SU-DHL-6 (cell line): Measurements from ENCODE around the gene MADCAM1.

Experiments used
- H2AFZ ChIP-seq: fragments of 200-600 bp; sonication (generic); 2 replicates; pipeline ENCODE4 v1.6.1; 2014; ENCODE audit warnings: low read depth, mild to moderate bottlenecking, moderate library complexity, mixed read lengths, antibody characterized with exemption, low read length; ENCODE audit not compliant: severe bottlenecking
- H3F3A ChIP-seq: fragments of 200-600 bp; shearing (Covaris generic); 2 replicates; pipeline ENCODE4 v1.6.0; 2016; ENCODE audit warnings: antibody characterized with exemption, mild to moderate bottlenecking; ENCODE audit not compliant: insufficient read depth
- H3K27ac ChIP-seq: fragments of 200-600 bp; sonication (generic); 2 replicates; pipeline ENCODE4 v1.5.1; 2016; ENCODE audit warnings: low read depth, mild to moderate bottlenecking, low read length, moderate library complexity, mixed read lengths
- H3K27me3 ChIP-seq: fragments of 200-600 bp; sonication (generic), shearing (Covaris generic); 2 replicates; pipeline ENCODE4 v1.6.0; 2014; ENCODE audit warnings: mild to moderate bottlenecking, low read length
- H3K36me3 ChIP-seq: fragments of 200-600 bp; sonication (generic); 2 replicates; pipeline ENCODE4 v1.6.1; 2014; ENCODE audit warnings: mild to moderate bottlenecking, low read length, mixed read lengths
- H3K4me2 ChIP-seq: fragments of 300-600, 200-600 bp; shearing (Covaris generic), sonication (generic); 2 replicates; pipeline ENCODE4 v1.6.0; 2014; ENCODE audit warnings: low read length, low read depth, mild to moderate bottlenecking; ENCODE audit not compliant: poor library complexity, severe bottlenecking
- H3K4me3 ChIP-seq: fragments of 200-600 bp; sonication (generic); 2 replicates; pipeline ENCODE4 v1.5.1; 2014; ENCODE audit warnings: antibody characterized with exemption, low read length, mild to moderate bottlenecking, mixed read lengths; ENCODE audit not compliant: insufficient read depth, poor library complexity, severe bottlenecking
- H3K79me2 ChIP-seq: fragments of 200-600 bp; sonication (generic); 2 replicates; pipeline ENCODE4 v1.6.1; 2014; ENCODE audit warnings: mild to moderate bottlenecking, low read length, moderate library complexity; ENCODE audit not compliant: insufficient read depth
- H3K9ac ChIP-seq: fragments of 200-600 bp; sonication (generic); 2 replicates; pipeline ENCODE4 v1.7.0; 2014; ENCODE audit warnings: mild to moderate bottlenecking, low read length
- H3K9me2 ChIP-seq: fragments of 200-600 bp; sonication (generic); replicated peaks from 2 replicates; pipeline ENCODE4 v1.6.1; 2014; ENCODE audit warnings: low read length; ENCODE audit not compliant: insufficient read depth
- H3K9me3 ChIP-seq: fragments of 200-600 bp; sonication (generic); 2 replicates; pipeline ENCODE4 v1.6.1; 2014; ENCODE audit warnings: low read length, mixed read lengths; ENCODE audit not compliant: insufficient read depth
- H4K20me1 ChIP-seq: fragments of 200-600 bp; sonication (generic); 2 replicates; pipeline ENCODE4 v1.6.1; 2014; ENCODE audit warnings: low read depth, mild to moderate bottlenecking, antibody characterized with exemption, low read length, moderate library complexity, mixed read lengths
- EZH2phosphoT487 ChIP-seq: fragments of 200-600 bp; sonication (generic), shearing (Covaris generic); conservative IDR thresholded peaks from 2 replicates; pipeline ENCODE4 v1.6.1; 2018; ENCODE audit warnings: mild to moderate bottlenecking, antibody characterized with exemption, low read length, moderate library complexity, mixed read lengths
- TF ChIP-seq, protein P1 (sequence below): fragments of 200-600 bp; sonication (generic); IDR thresholded peaks from one replicate; pipeline ENCODE4 v1.5.1; 2017; ENCODE audit warnings: antibody characterized with exemption, mild to moderate bottlenecking, low read length, moderate library complexity; ENCODE audit not compliant: insufficient read depth, poor library complexity, severe bottlenecking

The MADCAM1 gene

DNA sequence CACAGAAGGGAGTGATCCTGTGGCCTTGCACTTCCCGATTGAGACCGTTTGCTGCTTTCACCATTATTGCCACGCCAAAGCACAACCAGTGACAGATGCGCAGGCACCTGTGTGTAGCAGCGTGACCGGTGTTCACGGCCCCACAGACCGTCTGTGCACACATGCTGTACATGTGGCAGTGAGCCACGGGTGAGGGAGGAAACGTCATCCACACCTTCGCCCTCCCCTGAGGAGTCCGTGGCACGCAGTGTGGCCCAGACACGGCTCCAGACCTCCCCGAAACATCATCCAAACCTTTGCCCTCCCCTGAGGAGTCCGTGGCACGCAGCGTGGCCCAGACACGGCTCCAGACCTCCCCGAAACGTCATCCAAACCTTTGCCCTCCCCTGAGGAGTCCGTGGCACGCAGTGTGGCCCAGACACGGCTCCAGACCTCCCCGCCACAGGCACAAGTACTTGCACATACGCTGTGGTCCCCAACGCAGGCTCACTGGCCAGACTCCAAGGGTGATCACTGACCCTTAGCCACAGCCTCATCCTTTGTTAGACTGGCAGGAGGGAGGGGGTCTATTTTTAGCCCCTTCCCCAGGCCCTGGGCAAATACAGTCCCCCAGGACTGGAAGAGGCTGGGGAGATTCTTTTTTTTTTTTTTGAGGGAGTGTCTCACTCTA is 27.6 kb upstream of the MADCAM1 start:
- no peaks in the 10 kb centered on the region for H3K9me3 ChIP-seq
- H3K4me3 ChIP-seq = no peak overlapping the region
- no peaks in the 10 kb centered on the region for H3K27me3 ChIP-seq
- H3K9ac ChIP-seq = no peak overlapping the region
- no peaks in the 10 kb centered on the region for H4K20me1 ChIP-seq
- TF ChIP-seq EZH2phosphoT487 = no peak
- TF ChIP-seq, protein P1, sequence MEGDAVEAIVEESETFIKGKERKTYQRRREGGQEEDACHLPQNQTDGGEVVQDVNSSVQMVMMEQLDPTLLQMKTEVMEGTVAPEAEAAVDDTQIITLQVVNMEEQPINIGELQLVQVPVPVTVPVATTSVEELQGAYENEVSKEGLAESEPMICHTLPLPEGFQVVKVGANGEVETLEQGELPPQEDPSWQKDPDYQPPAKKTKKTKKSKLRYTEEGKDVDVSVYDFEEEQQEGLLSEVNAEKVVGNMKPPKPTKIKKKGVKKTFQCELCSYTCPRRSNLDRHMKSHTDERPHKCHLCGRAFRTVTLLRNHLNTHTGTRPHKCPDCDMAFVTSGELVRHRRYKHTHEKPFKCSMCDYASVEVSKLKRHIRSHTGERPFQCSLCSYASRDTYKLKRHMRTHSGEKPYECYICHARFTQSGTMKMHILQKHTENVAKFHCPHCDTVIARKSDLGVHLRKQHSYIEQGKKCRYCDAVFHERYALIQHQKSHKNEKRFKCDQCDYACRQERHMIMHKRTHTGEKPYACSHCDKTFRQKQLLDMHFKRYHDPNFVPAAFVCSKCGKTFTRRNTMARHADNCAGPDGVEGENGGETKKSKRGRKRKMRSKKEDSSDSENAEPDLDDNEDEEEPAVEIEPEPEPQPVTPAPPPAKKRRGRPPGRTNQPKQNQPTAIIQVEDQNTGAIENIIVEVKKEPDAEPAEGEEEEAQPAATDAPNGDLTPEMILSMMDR = no peak
- H2AFZ ChIP-seq = no peak overlapping the region
- H3K27ac ChIP-seq = no peak overlapping the region
- H3K4me2 ChIP-seq = no peak overlapping the region
- no peaks in the 10 kb centered on the region for H3F3A ChIP-seq
- no peaks in the 10 kb centered on the region for H3K36me3 ChIP-seq
- H3K9me2 ChIP-seq = no peaks in the 10 kb centered on the region
- H3K79me2 ChIP-seq = no peaks in the 10 kb centered on the region

DNA sequence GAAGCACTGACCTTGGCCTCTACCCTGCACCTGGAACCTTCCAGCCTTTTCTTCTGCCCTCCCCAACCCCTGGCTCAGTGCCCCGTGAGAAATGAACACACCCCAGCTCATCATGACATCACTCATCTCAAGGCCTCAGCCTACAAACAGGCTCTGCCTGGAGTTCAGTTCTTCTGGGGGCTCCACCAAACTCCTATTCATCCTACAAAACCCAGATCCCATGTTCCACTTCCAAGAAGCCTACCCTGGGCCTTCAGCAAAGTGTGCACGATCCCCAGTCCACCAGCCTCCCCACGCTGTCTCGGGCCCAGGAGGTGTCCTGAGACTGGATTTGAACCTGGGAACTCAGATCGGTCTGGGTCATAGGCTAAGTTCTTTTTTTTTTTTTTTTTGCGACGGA is 26.5 kb upstream of the MADCAM1 start:
- Histone ChIP-seq H3K27me3 (no peaks in the 10 kb centered on the region), H3K79me2 (no peaks in the 10 kb centered on the region), H3F3A (no peaks in the 10 kb centered on the region), H3K4me3 (no peak overlapping the region), H4K20me1 (no peaks in the 10 kb centered on the region), H3K36me3 (no peaks in the 10 kb centered on the region), H2AFZ (no peak overlapping the region), H3K9me3 (no peaks in the 10 kb centered on the region), H3K9ac (no peak overlapping the region), H3K27ac (no peak overlapping the region), H3K9me2 (no peaks in the 10 kb centered on the region), H3K4me2 (no peak overlapping the region)
- no peak for TF ChIP-seq EZH2phosphoT487
- TF ChIP-seq, protein P1 = no peak

DNA sequence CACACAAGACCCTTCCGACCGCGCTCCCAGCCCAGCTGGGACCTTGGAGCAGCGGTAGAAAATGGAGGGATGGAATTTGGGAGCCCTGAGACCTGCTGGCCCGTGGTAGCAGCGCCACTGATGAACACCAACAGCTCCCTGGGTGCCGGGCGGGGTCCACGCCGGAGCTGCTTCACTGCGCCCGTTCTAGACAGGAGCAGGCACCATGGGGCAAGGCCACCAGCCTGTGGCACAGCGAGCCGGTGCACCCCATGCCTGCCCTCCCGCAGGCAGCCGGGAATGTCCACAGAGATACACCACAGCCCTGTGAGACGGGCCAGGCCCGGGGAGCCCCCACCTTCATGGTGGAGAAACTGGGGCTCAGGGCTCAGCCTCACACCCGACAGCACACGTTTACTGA is 25.6 kb upstream of the MADCAM1 start:
- H3K27me3 ChIP-seq = no peaks in the 10 kb centered on the region
- no peaks in the 10 kb centered on the region for H4K20me1 ChIP-seq
- no peak overlapping the region for H3K4me3 ChIP-seq
- H2AFZ ChIP-seq = no peak overlapping the region
- no peaks in the 10 kb centered on the region for H3F3A ChIP-seq
- H3K9me3 ChIP-seq = no peaks in the 10 kb centered on the region
- no peaks in the 10 kb centered on the region for H3K36me3 ChIP-seq
- no peak overlapping the region for H3K27ac ChIP-seq
- H3K79me2 ChIP-seq = no peaks in the 10 kb centered on the region
- H3K4me2 ChIP-seq = no peak overlapping the region
- TF ChIP-seq, protein P1 = no peak
- TF ChIP-seq EZH2phosphoT487 = no peak
- H3K9ac ChIP-seq = no peak overlapping the region
- H3K9me2 ChIP-seq = no peaks in the 10 kb centered on the region
